ENCODE data around the gene PNPLA1.

The PNPLA1 gene

DNA sequence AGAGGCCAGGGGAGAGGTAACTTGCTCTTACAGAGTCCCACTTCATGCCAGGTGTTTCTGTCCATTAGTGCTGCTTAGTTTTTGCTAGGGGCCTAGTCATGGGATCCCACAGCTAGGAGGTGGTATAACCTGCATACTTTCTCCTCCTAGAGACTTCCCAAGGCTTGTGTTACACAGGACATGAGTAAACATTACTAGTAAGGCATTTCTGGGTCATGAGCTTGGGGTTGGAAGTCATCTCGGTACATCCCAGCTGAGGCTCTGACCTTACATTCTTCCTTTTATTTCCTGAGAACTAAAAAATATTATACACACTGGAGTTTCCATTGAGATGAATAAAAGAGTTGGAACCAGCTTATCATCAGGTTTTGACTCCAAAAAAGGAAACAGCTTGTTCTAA is 20.9 kb upstream of the PNPLA1 start:
- H3K9me2 ChIP-seq (replicated peaks; ENCODE audit: control insufficient read depth, low read length): no peaks in the 10 kb centered on the region
- peaks cover 24% of the 10 kb centered on the region for H3K4me1 ChIP-seq (ENCODE audit: control insufficient read depth, low read length)
- no peaks in the 10 kb centered on the region for H3K79me2 ChIP-seq (ENCODE audit: control insufficient read depth, low read length)
- no peak overlapping the region for H3K4me3 ChIP-seq (ENCODE audit: low read length)
- H3K27ac ChIP-seq (ENCODE audit: low read depth, low read length): no peak overlapping the region
- H4K20me1 ChIP-seq (ENCODE audit: control insufficient read depth, insufficient read depth, low read depth, low read length): no peaks in the 10 kb centered on the region
- TF ChIP-seq EZH2phosphoT487 (IDR thresholded peaks at IDR 0.05; ENCODE audit: borderline replicate concordance, low read length): no peak
- TF ChIP-seq, protein P1, sequence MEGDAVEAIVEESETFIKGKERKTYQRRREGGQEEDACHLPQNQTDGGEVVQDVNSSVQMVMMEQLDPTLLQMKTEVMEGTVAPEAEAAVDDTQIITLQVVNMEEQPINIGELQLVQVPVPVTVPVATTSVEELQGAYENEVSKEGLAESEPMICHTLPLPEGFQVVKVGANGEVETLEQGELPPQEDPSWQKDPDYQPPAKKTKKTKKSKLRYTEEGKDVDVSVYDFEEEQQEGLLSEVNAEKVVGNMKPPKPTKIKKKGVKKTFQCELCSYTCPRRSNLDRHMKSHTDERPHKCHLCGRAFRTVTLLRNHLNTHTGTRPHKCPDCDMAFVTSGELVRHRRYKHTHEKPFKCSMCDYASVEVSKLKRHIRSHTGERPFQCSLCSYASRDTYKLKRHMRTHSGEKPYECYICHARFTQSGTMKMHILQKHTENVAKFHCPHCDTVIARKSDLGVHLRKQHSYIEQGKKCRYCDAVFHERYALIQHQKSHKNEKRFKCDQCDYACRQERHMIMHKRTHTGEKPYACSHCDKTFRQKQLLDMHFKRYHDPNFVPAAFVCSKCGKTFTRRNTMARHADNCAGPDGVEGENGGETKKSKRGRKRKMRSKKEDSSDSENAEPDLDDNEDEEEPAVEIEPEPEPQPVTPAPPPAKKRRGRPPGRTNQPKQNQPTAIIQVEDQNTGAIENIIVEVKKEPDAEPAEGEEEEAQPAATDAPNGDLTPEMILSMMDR (IDR thresholded peaks at IDR 0.05; ENCODE audit: low read depth, low read length, poor library complexity, severe bottlenecking): no peak
- no peak overlapping the region for H3K4me2 ChIP-seq (ENCODE audit: low read length)
- H3K27me3 ChIP-seq (ENCODE audit: control insufficient read depth, low read length): peaks cover 6% of the 10 kb centered on the region; the same call in 1 of the 2 replicates
- no peaks in the 10 kb centered on the region for H3K36me3 ChIP-seq (ENCODE audit: control insufficient read depth, low read length)
- H3K9me3 ChIP-seq (ENCODE audit: control insufficient read depth, insufficient read depth, low read length): no peaks in the 10 kb centered on the region
- no peaks in the 10 kb centered on the region for H3F3A ChIP-seq (ENCODE audit: control insufficient read depth, insufficient read depth)

DNA sequence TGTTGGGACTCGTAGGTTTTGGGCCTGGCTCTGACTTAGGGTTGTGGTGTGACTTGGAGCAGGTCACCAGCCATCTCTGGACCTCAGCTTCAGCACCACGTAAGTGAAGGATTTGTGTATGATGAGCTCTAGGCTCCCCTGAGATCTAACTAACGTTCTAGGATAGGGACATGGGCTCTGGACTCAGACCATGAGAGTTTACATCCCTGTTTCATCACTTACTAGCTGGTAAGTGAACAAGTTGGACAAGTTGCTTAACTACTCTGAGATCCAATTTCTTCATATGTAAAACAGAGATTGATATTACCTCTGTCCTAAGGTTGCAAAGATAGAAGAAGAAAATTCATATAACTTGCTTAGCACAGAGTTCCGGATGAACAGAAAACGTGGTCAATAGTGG is 20.3 kb upstream of the PNPLA1 start:
- H3K36me3 ChIP-seq (ENCODE audit: control insufficient read depth, low read length): no peaks in the 10 kb centered on the region
- no peaks in the 10 kb centered on the region for H4K20me1 ChIP-seq (ENCODE audit: control insufficient read depth, insufficient read depth, low read depth, low read length)
- H3K79me2 ChIP-seq (ENCODE audit: control insufficient read depth, low read length): no peaks in the 10 kb centered on the region
- no peak overlapping the region for H3K4me3 ChIP-seq (ENCODE audit: low read length)
- H3K27ac ChIP-seq (ENCODE audit: low read depth, low read length): no peak overlapping the region
- TF ChIP-seq EZH2phosphoT487 (IDR thresholded peaks at IDR 0.05; ENCODE audit: borderline replicate concordance, low read length): no peak
- TF ChIP-seq, protein P1 (IDR thresholded peaks at IDR 0.05; ENCODE audit: low read depth, low read length, poor library complexity, severe bottlenecking): no peak
- no peaks in the 10 kb centered on the region for H3K9me2 ChIP-seq (replicated peaks; ENCODE audit: control insufficient read depth, low read length)
- no peaks in the 10 kb centered on the region for H3K9me3 ChIP-seq (ENCODE audit: control insufficient read depth, insufficient read depth, low read length)
- H3F3A ChIP-seq (ENCODE audit: control insufficient read depth, insufficient read depth): no peaks in the 10 kb centered on the region
- peaks cover 19% of the 10 kb centered on the region for H3K4me1 ChIP-seq (ENCODE audit: control insufficient read depth, low read length)
- no peak overlapping the region for H3K4me2 ChIP-seq (ENCODE audit: low read length)
- H3K27me3 ChIP-seq (ENCODE audit: control insufficient read depth, low read length): peaks cover 4% of the 10 kb centered on the region; the same call in 1 of the 2 replicates

DNA sequence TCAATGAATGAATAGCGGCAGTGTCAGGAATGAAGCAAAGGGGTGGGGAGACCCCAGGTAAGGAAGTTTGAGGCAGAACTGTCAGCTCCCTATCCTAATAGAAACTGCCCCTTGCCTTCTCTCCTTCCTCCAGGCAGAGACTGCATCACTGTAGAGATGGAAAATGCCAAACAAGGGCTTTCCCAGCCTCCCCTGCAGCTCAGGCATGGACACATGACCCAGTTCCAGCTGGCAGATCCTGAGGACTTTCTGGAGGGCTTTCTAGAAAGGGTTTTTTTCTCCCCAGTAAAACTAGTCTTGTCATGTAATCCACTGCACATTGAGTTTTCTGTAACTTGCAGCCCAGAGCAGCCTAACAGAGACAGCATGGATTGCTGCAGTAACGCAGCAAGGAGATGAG is 17.9 kb upstream of the PNPLA1 start:
- H3K4me1 ChIP-seq (ENCODE audit: control insufficient read depth, low read length): peaks cover 5% of the 10 kb centered on the region; the same call in 1 of the 2 replicates
- no peaks in the 10 kb centered on the region for H3F3A ChIP-seq (ENCODE audit: control insufficient read depth, insufficient read depth)
- H4K20me1 ChIP-seq (ENCODE audit: control insufficient read depth, insufficient read depth, low read depth, low read length): no peaks in the 10 kb centered on the region
- H3K9me3 ChIP-seq (ENCODE audit: control insufficient read depth, insufficient read depth, low read length): no peaks in the 10 kb centered on the region
- H3K4me2 ChIP-seq (ENCODE audit: low read length): no peak overlapping the region
- peaks cover 2% of the 10 kb centered on the region; the same call in 1 of the 2 replicates for H3K27me3 ChIP-seq (ENCODE audit: control insufficient read depth, low read length)
- H3K79me2 ChIP-seq (ENCODE audit: control insufficient read depth, low read length): no peaks in the 10 kb centered on the region
- no peak overlapping the region for H3K4me3 ChIP-seq (ENCODE audit: low read length)
- H3K9me2 ChIP-seq (replicated peaks; ENCODE audit: control insufficient read depth, low read length): no peaks in the 10 kb centered on the region
- TF ChIP-seq, protein P1 (IDR thresholded peaks at IDR 0.05; ENCODE audit: low read depth, low read length, poor library complexity, severe bottlenecking): no peak
- H3K36me3 ChIP-seq (ENCODE audit: control insufficient read depth, low read length): no peaks in the 10 kb centered on the region
- H3K27ac ChIP-seq (ENCODE audit: low read depth, low read length): no peak overlapping the region
